ENCODE measurements around the gene DPP6.

- TF ChIP-seq CTCF (IDR thresholded peaks at IDR 0.05), result no peak
- TF ChIP-seq POLR2AphosphoS5 (IDR thresholded peaks at IDR 0.05; ENCODE audit: low read depth, low read length), result no peak
- TF ChIP-seq, protein P1, sequence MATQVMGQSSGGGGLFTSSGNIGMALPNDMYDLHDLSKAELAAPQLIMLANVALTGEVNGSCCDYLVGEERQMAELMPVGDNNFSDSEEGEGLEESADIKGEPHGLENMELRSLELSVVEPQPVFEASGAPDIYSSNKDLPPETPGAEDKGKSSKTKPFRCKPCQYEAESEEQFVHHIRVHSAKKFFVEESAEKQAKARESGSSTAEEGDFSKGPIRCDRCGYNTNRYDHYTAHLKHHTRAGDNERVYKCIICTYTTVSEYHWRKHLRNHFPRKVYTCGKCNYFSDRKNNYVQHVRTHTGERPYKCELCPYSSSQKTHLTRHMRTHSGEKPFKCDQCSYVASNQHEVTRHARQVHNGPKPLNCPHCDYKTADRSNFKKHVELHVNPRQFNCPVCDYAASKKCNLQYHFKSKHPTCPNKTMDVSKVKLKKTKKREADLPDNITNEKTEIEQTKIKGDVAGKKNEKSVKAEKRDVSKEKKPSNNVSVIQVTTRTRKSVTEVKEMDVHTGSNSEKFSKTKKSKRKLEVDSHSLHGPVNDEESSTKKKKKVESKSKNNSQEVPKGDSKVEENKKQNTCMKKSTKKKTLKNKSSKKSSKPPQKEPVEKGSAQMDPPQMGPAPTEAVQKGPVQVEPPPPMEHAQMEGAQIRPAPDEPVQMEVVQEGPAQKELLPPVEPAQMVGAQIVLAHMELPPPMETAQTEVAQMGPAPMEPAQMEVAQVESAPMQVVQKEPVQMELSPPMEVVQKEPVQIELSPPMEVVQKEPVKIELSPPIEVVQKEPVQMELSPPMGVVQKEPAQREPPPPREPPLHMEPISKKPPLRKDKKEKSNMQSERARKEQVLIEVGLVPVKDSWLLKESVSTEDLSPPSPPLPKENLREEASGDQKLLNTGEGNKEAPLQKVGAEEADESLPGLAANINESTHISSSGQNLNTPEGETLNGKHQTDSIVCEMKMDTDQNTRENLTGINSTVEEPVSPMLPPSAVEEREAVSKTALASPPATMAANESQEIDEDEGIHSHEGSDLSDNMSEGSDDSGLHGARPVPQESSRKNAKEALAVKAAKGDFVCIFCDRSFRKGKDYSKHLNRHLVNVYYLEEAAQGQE (IDR thresholded peaks at IDR 0.05; ENCODE audit: insufficient read depth in 1 of 2, low read depth in 2 of 2, low read length in 1 of 2), result no peak
- TF ChIP-seq TCF7L2 (IDR thresholded peaks at IDR 0.05; ENCODE audit: low read depth, low read length), result no peak
Observed at GRCh38 chr7:154530136-154530535, 477.9 kb downstream of the DPP6 start.

Measured in Panc1 (cell line).